ENCODE results near the gene ABCC6. TPM values are rescaled to one million over a fixed set of nuclear protein-coding genes. Genes with fewer than 3 reads are reported as not detected.

Gene ABCC6
- total RNA-seq, 1 donor from 2014 or later: under 0.01 TPM

GRCh38 chr16:16140537-16140936 is 82.8 kb downstream of the ABCC6 start:
- DNase-seq: no peak

- no peak for DNase-seq
Measured at GRCh38 chr16:16139806-16140205, 83.5 kb downstream of the ABCC6 start.

DNA sequence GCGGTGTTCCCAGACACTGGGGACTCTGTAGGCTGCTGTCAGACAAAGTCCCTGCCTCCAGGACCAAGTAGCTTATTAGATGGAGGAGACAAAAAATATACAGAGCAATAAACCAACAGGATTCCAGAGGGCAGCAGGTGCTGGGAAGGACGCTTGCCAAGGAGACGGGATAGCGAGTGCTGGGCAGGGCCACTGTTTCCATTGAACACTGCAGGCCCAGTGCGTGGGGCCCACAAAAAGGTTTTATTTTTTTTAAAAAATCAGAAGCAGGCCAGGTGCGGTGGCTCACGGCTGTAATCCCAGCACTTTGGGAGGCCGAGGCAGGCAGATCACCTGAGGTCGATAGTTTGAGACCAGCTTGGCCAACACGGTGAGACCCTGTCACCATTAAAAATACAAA is 84.2 kb downstream of the ABCC6 start:
- no peak for DNase-seq

DNA sequence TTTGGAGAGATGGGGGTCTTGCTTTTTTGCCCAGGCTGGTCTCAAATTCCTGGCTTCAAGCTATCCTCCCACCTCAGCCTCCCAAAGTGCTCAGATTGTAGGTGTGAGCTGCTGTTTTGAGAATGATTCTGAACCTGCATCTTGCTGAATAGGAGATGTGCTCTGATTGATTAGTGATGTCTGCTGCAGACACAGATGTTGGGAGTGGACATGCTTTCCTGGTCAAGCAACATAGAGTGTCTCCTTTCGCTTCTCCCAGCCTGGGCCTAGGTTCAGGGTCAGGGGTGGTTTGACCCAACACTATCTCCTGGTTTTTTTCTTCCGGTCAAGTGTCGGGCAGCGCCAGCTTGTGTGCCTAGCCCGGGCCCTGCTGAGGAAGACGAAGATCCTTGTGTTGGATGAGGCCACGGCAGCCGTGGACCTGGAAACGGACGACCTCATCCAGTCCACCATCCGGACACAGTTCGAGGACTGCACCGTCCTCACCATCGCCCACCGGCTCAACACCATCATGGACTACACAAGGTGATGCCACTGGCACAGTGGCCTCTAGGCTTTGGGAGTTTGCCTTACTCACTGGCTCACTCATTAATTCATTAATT is 85.2 kb downstream of the ABCC6 start:
- DNase-seq: no peak

- no peak for DNase-seq
Measured at GRCh38 chr16:16137110-16137509, 86.2 kb downstream of the ABCC6 start.

DNA sequence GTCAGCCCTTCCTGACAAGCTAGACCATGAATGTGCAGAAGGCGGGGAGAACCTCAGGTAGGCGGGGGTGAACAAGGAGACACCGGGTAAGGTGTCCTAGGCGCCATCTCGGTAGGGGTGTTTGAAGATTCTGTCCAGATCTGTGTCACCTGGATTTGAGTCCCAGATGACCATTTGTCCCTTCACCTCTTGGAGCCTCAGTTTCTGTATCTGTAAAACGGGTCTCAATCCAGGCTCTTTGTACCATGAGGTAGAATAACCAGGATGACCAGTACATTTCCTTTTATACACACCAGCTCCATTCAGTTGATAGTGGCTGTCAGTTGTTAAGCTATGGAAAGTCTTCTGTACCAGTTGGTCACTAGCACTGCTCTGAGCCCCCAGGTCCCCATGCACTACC is 86.7 kb downstream of the ABCC6 start:
- DNase-seq: no peak

- DNase-seq: no peak
Measured at GRCh38 chr16:16133943-16134604, 89.2 kb downstream of the ABCC6 start.

DNA sequence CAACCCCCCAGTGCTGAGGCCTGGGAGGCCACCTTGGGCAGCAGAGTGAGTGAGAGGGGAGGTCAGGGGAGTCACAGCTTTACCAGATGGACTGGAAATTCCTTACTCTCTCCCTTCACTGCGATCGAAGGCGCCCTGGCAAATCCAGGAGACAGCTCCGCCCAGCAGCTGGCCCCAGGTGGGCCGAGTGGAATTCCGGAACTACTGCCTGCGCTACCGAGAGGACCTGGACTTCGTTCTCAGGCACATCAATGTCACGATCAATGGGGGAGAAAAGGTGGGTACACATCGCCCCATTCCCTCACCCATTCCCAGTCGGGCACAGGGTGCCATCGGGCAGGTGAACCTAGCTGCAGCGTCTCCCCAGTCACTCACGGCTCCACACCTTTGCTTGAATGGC is 91.6 kb downstream of the ABCC6 start:
- DNase-seq: no peak

- DNase-seq: no peak
Measured at GRCh38 chr16:16131204-16131603, 92.1 kb downstream of the ABCC6 start.

- peak; percentile 86 for DNase-seq
Measured at GRCh38 chr16:16127469-16128116, 95.7 kb downstream of the ABCC6 start.

- no peak for DNase-seq
Measured at GRCh38 chr16:16126896-16127295, 96.4 kb downstream of the ABCC6 start.

DNA sequence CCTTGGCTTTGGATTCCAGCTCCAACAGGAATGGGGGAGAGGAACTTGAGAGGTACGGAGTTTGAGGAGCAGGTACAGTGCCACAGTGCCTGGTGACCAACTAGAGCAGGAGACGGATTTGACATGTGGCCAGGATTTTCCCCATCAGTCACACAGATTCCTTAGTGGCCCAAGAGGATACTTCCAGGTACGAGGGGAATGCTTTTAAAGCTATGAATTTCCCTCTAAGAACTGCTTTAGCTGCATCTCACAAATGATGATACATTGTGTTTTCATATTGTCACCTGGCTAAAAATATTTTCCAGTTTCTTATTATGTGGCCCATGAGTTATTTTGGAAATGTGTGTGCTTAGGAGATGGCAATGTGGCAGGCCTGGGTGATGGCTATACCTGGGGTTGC is 98.3 kb downstream of the ABCC6 start:
- DNase-seq: no peak

DNA sequence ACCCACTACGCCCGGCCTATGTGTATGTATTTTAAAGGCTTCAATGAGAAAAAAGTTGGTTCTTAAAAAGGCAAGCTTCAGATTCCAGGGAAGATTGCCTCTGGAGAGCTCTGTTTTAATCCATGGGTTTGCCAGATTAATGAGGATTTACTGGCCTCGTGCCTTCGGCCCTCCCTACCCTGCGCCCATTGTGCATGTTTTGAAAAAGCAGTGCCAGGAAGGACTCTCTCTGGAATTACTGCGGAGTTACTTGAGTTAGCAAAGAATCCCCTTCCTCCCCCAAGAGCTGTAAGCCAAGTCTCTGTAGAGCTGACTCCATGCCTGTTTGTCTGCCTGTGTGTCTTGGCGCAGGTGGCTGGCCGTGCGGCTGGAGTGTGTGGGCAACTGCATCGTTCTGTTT is 98.9 kb downstream of the ABCC6 start:
- DNase-seq: no peak

DNA sequence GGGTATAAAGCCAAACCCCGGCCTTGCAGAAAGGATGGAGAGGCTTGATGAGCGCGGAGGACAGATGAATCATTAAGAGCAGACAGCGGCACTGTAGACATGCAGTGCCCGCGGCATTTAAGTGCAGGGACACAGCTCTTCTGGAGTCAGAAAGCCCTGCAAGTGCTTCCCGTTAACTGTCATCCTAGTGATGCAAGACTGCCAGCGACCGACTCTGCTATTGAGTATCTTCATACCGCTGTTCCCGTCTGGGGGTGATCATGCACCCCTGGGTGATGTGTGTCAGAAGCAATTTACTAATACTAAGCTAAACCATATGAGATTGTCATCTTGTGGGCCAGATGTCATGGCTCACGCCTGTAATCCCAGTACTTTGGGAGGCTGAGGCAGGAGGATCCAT is 101.0 kb downstream of the ABCC6 start:
- DNase-seq: no peak

DNA sequence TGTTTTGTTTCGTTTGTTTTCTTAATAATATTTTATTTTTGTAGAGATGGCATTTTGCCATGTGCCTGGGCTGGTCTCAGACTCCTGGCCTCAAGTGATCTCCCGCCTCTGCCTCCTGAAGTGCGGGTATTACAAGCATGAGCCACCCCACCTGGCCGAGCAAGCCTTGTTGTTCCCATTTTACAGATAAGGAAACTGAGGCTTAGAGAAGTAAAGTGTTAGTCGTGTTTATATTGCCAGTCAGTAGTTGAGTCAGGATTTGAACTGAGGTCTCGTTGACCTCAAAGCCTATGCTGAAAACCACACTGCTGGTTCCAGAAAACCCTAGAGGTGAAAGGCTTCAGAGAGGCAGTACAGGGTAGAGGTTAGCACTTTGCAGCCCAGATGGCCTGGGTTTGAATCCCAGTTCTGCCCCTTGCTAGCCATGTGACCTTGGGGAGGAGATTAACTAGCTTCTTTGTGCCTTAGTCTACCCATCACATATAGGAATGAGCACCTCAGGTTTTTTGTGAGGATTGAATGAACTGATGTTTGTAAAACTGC is 102.0 kb downstream of the ABCC6 start:
- no peak for DNase-seq

DNA sequence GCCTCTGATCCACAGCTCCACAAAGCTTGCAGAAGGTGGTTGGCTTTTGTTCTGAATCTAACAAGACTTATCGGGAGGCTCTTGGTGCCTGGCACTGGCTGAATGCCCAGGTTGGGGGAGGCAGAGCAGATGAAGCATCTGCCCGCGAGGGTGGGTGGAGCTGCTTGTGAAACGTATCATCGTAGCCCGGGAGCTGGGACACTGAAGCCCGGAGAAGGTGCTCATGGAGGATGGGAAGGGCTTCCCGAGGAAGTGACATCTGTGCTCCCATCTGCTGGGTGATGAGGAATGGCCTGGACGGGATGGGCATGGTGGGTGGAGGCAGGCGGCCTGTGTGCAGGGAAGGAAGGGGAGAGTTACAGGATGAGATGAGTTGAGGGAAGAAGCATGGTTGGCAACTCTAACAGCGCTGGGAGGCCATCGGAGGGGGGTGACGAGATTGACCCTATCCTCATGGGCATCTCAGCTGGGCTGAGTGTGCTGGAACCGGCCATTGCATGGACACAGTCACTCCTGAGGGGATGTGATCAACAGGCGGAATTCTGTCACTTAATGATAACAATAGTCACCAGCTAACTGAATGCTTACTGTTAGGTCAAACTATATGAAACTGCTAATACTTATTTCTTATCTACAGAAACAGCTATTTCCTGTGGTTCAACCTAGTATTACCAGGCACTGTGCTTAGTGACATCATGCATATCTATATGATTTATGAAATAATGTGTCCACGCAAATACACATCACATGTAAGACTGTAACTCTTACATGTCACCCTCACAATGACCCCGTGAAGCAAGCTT is 102.7 kb downstream of the ABCC6 start:
- DNase-seq: peak; percentile 93

DNA sequence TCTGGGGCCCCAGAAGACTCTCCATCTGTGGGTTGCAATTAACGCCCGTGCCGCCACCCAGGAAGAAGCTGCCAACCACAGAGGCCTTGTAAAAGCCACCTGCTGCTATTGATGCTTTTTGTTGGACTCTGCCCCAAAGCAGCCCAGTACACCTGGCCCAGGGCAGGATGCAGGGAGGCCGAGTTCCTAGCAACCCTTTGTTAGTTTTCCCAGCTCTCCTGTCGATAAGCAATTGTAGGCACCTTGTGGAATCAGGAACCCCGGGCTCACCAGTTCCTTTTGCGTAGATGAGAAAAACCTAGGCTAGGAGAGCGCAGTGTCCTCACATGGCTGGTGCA is 103.3 kb downstream of the ABCC6 start:
- DNase-seq: no peak

GRCh38 chr16:16118337-16118736 is 105.0 kb downstream of the ABCC6 start:
- no peak for DNase-seq

DNA sequence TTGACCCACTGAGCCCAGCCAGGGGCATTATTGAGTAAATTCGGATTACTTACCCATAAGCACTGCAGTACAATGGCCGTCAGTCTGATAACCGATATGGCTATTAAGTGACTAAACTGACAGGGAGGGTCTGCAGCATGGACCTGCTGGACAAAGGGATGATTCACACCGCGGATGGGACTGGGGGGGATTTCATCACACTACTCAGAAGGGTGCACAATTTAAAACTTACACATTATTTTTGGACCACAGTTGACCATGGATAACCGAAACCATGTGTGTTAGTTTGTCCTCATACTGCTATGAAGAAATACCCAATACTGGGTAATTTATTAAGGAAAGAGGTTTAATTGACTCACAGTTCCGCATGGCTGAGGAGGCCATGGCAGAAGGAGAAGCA is 106.5 kb downstream of the ABCC6 start:
- no peak for DNase-seq

- no peak for DNase-seq
Measured at GRCh38 chr16:16113076-16113475, 110.2 kb downstream of the ABCC6 start.

GRCh38 chr16:16112450-16113053 is 110.7 kb downstream of the ABCC6 start:
- DNase-seq: no peak

- no peak for DNase-seq
Measured at GRCh38 chr16:16111639-16112038, 111.7 kb downstream of the ABCC6 start.

DNA sequence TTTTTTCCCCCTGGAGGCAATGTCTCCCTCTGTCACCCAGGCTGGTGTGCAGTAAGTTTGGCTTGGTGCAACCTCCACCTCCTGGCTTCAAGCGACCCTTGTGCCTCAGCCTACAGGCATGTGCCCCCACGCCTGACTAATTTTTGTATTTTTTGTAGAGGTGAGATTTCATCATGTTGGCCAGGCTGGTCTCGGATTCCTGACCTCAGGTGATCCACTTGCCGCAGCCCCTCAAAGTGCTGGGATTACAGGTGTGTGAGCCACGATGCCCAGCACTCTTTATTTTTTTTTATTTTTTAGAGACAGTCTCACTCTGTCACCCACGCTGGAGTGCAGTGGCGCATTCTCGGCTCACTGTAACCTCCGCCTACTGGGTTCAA is 113.2 kb downstream of the ABCC6 start:
- DNase-seq: no peak

Measured in dermis blood vessel endothelial cell (primary cell).